ENCODE measurements around the gene DENND2C. TPM values are rescaled to one million over a fixed set of nuclear protein-coding genes. Genes with fewer than 3 reads are reported as not detected.

The DENND2C gene
- total and polyA plus RNA-seq, 2 of the 13 experiments (the other 11 are each of a cell fraction or from before 2014, with no cell fraction given) = 0.08 to 0.33 TPM

DNA sequence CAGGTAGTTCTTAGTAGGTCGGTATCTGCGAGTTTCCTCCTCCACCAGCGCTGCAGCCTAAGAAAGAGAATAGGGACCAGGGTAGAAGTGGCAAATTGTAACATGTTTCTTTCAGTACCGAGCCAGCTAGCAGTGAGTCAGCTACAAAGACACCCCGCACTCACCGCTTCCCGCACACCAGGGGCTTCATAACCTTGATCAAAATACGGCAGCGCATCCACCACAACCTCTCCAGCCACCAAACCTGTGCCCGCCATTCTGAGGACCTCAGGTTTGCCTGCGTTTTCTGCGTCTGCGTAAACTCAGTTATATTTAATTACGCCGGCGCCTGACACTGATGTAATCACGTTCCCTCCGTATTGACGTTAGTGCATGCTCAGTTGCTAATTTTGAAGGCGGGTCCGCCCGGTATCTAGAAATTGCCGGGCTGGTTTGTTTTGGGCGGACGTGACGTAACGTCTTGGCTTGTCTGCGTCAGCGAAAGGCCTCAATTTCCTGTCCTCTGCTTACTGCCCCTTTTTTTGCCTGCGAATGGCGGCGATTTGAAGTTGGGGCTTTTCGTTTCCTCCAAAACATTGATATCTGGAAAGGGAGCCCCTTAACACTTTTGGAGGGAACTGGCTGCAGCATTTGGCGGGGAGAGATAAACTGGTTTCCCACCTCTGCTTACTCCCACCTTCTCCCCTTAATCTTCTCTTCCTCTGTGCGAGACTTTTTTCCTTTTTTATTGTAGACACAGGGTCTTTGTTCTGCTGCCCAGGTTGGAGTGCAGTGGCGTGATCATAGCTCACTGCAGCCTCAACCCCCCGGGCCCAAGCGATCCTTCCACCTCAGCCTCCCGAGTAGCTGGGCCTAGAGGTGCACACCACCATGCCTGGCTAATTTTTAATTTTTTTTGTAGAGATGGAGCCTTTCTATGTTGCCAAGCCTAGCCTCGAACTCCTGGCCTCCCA lies 88.2 kb downstream of the DENND2C start, which contains the start of gene BCAS2 (continued):
- TF ChIP-seq POLR2AphosphoS5 (IDR thresholded peaks at IDR 0.05; ENCODE audit: low read depth, low read length) (peak; percentile 96), TAF15 (IDR thresholded peaks at IDR 0.05; ENCODE audit: low read depth, low read length, poor library complexity, severe bottlenecking) (no peak), ZMYM2 (CRISPR knock-in tag; IDR thresholded peaks at IDR 0.05) (peak; percentile 64; the same call in 1 of the 2 replicates), ZNF607 (CRISPR knock-in tag; IDR thresholded peaks at IDR 0.05; ENCODE audit: borderline replicate concordance) (no peak), ZNF143 (CRISPR knock-in tag; IDR thresholded peaks at IDR 0.05) (peak; percentile 18; the same call in 1 of the 2 replicates), ELF3 (CRISPR knock-in tag; IDR thresholded peaks at IDR 0.05) (peak; percentile 40; the same call in 1 of the 2 replicates), MXD4 (CRISPR knock-in tag; IDR thresholded peaks at IDR 0.05) (no peak), HNF4A (CRISPR knock-in tag; IDR thresholded peaks at IDR 0.05) (no peak), ZNF354B (CRISPR knock-in tag; IDR thresholded peaks at IDR 0.05) (no peak), ZFY (CRISPR knock-in tag; IDR thresholded peaks at IDR 0.05) (peak; percentile 78), ETV5 (CRISPR knock-in tag; IDR thresholded peaks at IDR 0.05; ENCODE audit: borderline replicate concordance) (peak; percentile 43; the same call in 1 of the 2 replicates), SNAI1 (CRISPR knock-in tag; IDR thresholded peaks at IDR 0.05; ENCODE audit: borderline replicate concordance) (no peak), HNF4G (IDR thresholded peaks at IDR 0.05; ENCODE audit: borderline replicate concordance, low read depth, low read length) (no peak), HNF4G (CRISPR knock-in tag; IDR thresholded peaks at IDR 0.05; ENCODE audit: borderline replicate concordance, low read depth) (0 out of 2 replicates have a peak, but pooled peaks have one; percentile 16), HOXA5 (CRISPR knock-in tag; IDR thresholded peaks at IDR 0.05) (0 out of 2 replicates have a peak, but pooled peaks have one; percentile 33), ZNF224 (CRISPR knock-in tag; IDR thresholded peaks at IDR 0.05) (no peak), MYC (CRISPR knock-in tag; IDR thresholded peaks at IDR 0.05; ENCODE audit: borderline replicate concordance) (peak; percentile 48; the same call in 1 of the 2 replicates), KDM2A (CRISPR knock-in tag; IDR thresholded peaks at IDR 0.05; ENCODE audit: borderline replicate concordance, low read depth) (peak; percentile 75; the same call in 1 of the 2 replicates)
- TF ChIP-seq, protein P1, sequence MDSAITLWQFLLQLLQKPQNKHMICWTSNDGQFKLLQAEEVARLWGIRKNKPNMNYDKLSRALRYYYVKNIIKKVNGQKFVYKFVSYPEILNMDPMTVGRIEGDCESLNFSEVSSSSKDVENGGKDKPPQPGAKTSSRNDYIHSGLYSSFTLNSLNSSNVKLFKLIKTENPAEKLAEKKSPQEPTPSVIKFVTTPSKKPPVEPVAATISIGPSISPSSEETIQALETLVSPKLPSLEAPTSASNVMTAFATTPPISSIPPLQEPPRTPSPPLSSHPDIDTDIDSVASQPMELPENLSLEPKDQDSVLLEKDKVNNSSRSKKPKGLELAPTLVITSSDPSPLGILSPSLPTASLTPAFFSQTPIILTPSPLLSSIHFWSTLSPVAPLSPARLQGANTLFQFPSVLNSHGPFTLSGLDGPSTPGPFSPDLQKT (CRISPR knock-in tag; IDR thresholded peaks at IDR 0.05; ENCODE audit: borderline replicate concordance) = no peak
- TF ChIP-seq, protein P2, sequence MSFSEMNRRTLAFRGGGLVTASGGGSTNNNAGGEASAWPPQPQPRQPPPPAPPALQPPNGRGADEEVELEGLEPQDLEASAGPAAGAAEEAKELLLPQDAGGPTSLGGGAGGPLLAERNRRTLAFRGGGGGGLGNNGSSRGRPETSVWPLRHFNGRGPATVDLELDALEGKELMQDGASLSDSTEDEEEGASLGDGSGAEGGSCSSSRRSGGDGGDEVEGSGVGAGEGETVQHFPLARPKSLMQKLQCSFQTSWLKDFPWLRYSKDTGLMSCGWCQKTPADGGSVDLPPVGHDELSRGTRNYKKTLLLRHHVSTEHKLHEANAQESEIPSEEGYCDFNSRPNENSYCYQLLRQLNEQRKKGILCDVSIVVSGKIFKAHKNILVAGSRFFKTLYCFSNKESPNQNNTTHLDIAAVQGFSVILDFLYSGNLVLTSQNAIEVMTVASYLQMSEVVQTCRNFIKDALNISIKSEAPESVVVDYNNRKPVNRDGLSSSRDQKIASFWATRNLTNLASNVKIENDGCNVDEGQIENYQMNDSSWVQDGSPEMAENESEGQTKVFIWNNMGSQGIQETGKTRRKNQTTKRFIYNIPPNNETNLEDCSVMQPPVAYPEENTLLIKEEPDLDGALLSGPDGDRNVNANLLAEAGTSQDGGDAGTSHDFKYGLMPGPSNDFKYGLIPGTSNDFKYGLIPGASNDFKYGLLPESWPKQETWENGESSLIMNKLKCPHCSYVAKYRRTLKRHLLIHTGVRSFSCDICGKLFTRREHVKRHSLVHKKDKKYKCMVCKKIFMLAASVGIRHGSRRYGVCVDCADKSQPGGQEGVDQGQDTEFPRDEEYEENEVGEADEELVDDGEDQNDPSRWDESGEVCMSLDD (CRISPR knock-in tag; IDR thresholded peaks at IDR 0.05; ENCODE audit: borderline replicate concordance) = no peak
- TF ChIP-seq, protein P3, sequence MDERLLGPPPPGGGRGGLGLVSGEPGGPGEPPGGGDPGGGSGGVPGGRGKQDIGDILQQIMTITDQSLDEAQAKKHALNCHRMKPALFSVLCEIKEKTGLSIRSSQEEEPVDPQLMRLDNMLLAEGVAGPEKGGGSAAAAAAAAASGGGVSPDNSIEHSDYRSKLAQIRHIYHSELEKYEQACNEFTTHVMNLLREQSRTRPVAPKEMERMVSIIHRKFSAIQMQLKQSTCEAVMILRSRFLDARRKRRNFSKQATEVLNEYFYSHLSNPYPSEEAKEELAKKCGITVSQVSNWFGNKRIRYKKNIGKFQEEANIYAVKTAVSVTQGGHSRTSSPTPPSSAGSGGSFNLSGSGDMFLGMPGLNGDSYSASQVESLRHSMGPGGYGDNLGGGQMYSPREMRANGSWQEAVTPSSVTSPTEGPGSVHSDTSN (CRISPR knock-in tag; IDR thresholded peaks at IDR 0.05) = no peak
- TF ChIP-seq, protein P4, sequence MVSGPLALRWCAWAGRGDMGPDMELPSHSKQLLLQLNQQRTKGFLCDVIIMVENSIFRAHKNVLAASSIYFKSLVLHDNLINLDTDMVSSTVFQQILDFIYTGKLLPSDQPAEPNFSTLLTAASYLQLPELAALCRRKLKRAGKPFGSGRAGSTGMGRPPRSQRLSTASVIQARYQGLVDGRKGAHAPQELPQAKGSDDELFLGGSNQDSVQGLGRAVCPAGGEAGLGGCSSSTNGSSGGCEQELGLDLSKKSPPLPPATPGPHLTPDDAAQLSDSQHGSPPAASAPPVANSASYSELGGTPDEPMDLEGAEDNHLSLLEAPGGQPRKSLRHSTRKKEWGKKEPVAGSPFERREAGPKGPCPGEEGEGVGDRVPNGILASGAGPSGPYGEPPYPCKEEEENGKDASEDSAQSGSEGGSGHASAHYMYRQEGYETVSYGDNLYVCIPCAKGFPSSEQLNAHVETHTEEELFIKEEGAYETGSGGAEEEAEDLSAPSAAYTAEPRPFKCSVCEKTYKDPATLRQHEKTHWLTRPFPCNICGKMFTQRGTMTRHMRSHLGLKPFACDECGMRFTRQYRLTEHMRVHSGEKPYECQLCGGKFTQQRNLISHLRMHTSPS (CRISPR knock-in tag; IDR thresholded peaks at IDR 0.05; ENCODE audit: low read depth) = no peak
